NCI-H1694 treated with DMSO at 0.1 percent for 48 hours (cell line): ENCODE results near the gene GKN1.

Source experiments
- DNase-seq: peaks from one replicate; lab custom pipeline; 2025; lab: John Stamatoyannopoulos, UW

The GKN1 gene

GRCh38 chr2:69010437-69011194 is 36.2 kb downstream of the GKN1 start:
- DNase-seq: no peak

- no peak for DNase-seq
Measured at GRCh38 chr2:69011611-69012157, 37.2 kb downstream of the GKN1 start.

- DNase-seq: peak; percentile 76
Measured at GRCh38 chr2:69012310-69013141, 38.1 kb downstream of the GKN1 start.

- DNase-seq: peak; percentile 76
Measured at GRCh38 chr2:69013142-69013839, 38.9 kb downstream of the GKN1 start, which contains the start of gene ANTXR1. TSS of gene ANTXR1 (plus strand) at chr2:69013179. CDS start at chr2:69013500, 321 bp downstream.

GRCh38 chr2:69013840-69014821 is 39.7 kb downstream of the GKN1 start:
- peak; percentile 41 for DNase-seq

GRCh38 chr2:69017080-69017479 is 42.6 kb downstream of the GKN1 start:
- DNase-seq: no peak

GRCh38 chr2:69017835-69018234 is 43.4 kb downstream of the GKN1 start:
- DNase-seq: no peak

GRCh38 chr2:69018678-69019095 is 44.3 kb downstream of the GKN1 start:
- no peak for DNase-seq

GRCh38 chr2:69020496-69021426 is 46.3 kb downstream of the GKN1 start:
- no peak for DNase-seq

GRCh38 chr2:69021727-69022126 is 47.3 kb downstream of the GKN1 start:
- DNase-seq: no peak

GRCh38 chr2:69022548-69022947 is 48.1 kb downstream of the GKN1 start:
- no peak for DNase-seq

GRCh38 chr2:69023236-69023635 is 48.8 kb downstream of the GKN1 start:
- no peak for DNase-seq

- peak; percentile 31 for DNase-seq
Measured at GRCh38 chr2:69026026-69026425, 51.6 kb downstream of the GKN1 start.

- DNase-seq: no peak
Measured at GRCh38 chr2:69026691-69027459, 52.4 kb downstream of the GKN1 start.
